Gastrocnemius medialis (tissue), 4 donors: ENCODE results near the gene TJP2.

Experiments
- POLR2A ChIP-seq, 2 donors: fragments of 450-650 bp; IDR thresholded peaks; one replicate each; pipeline ENCODE4 v1.6.1; 2017; ENCODE audit warnings: antibody characterized with exemption in 2 of 2, mild to moderate bottlenecking in 2 of 2, moderate library complexity in 2 of 2
- TF ChIP-seq, protein P1 (sequence below), 5 experiments: fragments of 450-650 bp in 3 of 5; fragments of 200-600 bp in 2 of 5; sonication (generic) in 2 of 5; IDR thresholded peaks in 4 of 5; conservative IDR thresholded peaks in 1 of 5; 1 replicate in 4 of 5; 2 replicates in 1 of 5; pipeline ENCODE4 v1.5.1; 2016 to 2019; ENCODE audit warnings: antibody characterized with exemption in 5 of 5, mild to moderate bottlenecking in 3 of 5, moderate library complexity in 3 of 5

- TF ChIP-seq, protein P1, sequence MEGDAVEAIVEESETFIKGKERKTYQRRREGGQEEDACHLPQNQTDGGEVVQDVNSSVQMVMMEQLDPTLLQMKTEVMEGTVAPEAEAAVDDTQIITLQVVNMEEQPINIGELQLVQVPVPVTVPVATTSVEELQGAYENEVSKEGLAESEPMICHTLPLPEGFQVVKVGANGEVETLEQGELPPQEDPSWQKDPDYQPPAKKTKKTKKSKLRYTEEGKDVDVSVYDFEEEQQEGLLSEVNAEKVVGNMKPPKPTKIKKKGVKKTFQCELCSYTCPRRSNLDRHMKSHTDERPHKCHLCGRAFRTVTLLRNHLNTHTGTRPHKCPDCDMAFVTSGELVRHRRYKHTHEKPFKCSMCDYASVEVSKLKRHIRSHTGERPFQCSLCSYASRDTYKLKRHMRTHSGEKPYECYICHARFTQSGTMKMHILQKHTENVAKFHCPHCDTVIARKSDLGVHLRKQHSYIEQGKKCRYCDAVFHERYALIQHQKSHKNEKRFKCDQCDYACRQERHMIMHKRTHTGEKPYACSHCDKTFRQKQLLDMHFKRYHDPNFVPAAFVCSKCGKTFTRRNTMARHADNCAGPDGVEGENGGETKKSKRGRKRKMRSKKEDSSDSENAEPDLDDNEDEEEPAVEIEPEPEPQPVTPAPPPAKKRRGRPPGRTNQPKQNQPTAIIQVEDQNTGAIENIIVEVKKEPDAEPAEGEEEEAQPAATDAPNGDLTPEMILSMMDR (IDR thresholded peaks at IDR 0.05 in 4 of 5, conservative IDR thresholded peaks at IDR 0.05 in 1 of 5), result no peak
- no peak for TF ChIP-seq POLR2A (IDR thresholded peaks at IDR 0.05)
Observed at GRCh38 chr9:69252436-69252835, 78.4 kb downstream of the TJP2 start.
